ENCODE data around the gene RIN1. TPM values are rescaled to one million over a fixed set of nuclear protein-coding genes. Genes with fewer than 3 reads are reported as not detected.

Gene RIN1
- total RNA-seq, 1 donor, result 19.0 TPM

DNA sequence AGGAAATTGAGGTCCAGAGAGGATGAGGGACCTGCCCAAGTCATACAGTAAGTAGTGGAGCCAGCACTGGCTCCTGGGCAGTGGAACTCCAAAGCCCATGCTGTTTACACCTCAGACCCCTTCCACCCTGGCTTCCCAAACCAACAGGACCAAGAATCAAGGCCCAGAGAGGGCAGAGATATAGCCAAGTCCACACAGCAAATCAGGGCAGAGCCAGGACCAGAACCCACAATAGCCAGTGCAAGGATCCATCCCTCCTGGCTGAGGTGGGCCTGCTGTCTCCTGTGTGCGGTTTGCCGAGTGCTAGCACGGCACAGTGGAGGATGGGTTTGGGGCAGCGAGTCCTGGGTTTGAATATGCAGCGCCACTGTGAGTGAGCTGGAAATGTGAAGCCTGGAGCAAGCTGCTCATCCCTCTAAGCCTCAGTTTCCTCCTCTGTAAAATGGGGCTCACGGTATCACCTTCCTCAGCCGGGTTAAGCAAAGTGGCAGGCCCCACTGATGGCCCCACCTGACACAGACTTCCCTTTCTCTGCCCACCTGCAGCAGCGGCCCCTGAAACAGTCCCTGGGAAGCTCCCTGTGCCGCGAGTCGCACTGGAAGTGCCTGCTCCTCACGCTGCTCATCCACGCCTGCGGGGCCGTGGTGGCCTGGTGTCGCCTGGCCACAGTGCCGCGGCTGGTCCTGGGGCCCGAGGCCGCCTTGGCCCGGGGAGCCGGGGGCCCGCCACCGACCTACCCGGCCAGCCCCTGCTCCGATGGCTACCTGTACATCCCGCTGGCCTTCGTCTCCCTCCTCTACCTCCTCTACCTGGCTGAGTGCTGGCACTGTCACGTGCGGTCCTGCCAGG, 42.2 kb downstream of the RIN1 start:
- no peak for DNase-seq (ENCODE audit: low read depth)
- H3K4me3 ChIP-seq (ENCODE audit: low read depth, low read length), result no peak overlapping the region
- TF ChIP-seq, protein P1, sequence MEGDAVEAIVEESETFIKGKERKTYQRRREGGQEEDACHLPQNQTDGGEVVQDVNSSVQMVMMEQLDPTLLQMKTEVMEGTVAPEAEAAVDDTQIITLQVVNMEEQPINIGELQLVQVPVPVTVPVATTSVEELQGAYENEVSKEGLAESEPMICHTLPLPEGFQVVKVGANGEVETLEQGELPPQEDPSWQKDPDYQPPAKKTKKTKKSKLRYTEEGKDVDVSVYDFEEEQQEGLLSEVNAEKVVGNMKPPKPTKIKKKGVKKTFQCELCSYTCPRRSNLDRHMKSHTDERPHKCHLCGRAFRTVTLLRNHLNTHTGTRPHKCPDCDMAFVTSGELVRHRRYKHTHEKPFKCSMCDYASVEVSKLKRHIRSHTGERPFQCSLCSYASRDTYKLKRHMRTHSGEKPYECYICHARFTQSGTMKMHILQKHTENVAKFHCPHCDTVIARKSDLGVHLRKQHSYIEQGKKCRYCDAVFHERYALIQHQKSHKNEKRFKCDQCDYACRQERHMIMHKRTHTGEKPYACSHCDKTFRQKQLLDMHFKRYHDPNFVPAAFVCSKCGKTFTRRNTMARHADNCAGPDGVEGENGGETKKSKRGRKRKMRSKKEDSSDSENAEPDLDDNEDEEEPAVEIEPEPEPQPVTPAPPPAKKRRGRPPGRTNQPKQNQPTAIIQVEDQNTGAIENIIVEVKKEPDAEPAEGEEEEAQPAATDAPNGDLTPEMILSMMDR (IDR thresholded peaks at IDR 0.05; ENCODE audit: insufficient read depth, low read depth, low read length), result no peak

DNA sequence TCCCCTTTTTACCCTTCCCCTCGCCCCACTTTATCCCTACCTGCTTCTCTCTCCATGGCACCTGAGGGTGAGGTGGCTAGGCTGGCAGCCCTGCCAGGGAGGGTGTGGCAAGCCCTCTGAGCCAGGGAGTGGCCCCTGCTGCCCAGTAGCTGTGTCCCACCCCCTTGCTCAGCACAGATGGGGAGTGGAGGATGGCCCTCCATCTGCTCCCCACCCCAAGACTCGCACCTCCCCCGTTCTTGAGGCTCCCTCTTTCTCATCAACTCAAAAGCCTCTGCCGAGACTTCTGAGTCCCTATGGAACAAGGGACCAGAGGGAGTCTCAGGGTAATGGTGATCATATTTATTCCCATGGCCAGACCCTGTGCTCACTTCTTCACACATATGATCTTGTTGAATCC, 42.9 kb downstream of the RIN1 start:
- DNase-seq (ENCODE audit: low read depth), result no peak
- H3K4me3 ChIP-seq (ENCODE audit: low read depth, low read length), result no peak overlapping the region
- TF ChIP-seq, protein P1 (IDR thresholded peaks at IDR 0.05; ENCODE audit: insufficient read depth, low read depth, low read length), result no peak

DNA sequence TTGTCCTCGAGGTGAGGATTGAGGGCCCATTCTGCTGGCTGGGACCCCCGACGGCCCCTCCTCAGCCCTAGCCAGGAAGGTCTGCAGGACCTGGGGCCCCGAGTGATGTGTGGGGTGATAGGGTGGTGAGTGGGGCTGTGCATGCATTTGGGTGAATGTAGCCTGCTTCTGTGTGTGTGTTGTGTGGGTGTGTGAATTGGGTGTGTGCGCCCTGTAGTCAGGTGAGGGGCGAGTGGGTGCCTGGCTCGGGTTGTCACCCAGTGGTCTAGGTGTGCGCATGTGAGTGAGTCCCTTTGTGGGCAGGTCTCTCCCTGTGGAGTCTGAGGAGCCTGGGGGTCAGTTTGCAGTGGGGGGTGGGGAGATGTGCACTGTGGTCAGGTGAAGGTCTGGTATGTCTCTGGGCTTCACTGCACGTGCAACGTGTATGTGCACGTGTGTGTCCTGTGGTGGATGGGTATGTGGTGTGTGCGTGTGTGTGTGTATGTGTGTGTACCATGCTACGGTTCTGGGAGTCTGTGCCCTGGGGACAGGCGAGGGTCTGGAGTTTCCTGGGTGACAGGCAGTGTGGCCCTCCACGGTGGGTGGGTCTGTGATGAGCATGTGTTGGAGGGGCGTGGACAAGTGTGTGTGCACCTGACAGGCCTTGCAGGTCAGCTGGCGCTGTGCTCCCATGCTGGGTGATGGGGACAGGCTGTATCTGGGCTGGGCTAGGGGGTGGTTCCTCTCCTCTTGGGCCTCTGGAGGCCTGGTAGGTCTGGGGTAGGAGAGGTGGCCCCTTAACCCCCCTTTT, 43.5 kb downstream of the RIN1 start:
- DNase-seq (ENCODE audit: low read depth), result no peak
- TF ChIP-seq, protein P1 (IDR thresholded peaks at IDR 0.05; ENCODE audit: insufficient read depth, low read depth, low read length), result no peak
- no peak overlapping the region for H3K4me3 ChIP-seq (ENCODE audit: low read depth, low read length)

DNA sequence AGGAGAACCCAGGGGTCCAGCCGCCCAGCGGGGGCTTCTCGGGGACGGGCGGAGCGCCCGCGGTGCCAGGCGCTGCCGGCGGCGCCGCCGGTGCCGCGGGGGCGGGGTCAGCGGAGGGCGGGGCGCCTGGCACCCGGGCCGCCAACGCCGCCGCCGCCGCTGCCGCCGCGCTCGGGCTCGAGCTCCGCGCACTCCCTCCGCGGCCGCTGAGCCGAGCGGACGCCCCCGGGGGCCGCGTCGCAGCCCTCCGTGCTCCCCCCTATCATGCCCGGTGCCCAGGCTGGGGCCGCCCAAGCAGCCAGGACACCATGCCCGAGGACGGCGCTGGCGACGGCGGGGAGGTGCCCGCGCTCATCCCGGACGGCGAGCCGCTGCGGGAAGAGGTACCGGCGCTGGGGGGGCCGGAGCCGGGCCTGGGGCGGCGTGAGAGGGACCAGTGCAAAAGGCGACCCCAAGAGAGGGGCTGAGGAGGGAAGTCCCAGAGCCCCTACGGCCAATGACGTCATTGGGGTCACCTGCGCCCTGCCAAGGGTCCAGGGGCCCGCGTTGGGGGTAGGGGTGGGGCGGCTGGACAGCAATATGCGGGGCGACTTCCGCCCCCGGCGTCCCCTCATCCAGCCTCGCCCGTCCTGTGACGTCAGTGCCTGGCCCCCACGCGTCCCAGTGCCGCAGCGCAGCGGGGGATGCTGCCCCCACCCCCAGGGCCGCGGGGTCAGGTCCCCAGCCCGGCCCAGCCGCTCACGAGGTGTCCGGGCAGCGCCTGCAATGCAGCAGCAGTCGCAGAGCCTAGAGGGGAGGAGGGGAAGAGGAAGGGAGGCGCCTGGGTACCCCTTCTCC, 44.3 kb downstream of the RIN1 start, which contains the start of gene TMEM151A:
TMEM151A (plus strand) TSS at position 189 of the 837 bp plus-strand sequence; CDS start at position 309, 120 bp downstream.
- H3K4me3 ChIP-seq (ENCODE audit: low read depth, low read length), result no peak within 1 kb of the TSS
- TF ChIP-seq, protein P1 (IDR thresholded peaks at IDR 0.05; ENCODE audit: insufficient read depth, low read depth, low read length), result no peak
- no peak for DNase-seq (ENCODE audit: low read depth)

DNA sequence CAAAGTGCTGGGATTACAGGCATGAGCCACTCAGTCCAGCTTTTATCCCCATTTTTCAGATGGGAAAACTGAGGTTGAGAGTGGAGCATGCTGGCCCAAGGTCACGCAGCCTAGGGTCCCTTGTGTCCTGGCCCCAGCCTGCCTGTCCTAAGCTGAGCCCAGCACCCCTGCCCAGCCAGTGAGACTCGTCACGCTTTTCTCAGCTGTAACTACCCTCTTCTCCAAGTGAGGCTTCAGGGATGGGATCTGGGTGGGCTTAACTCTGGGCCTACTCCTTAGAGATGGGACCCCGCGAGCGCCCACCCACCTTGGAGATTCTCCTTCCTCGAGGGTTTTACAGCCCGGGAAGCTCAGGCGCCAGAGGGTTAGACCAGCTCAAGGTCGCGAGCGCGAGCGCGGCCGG, 44.9 kb downstream of the RIN1 start:
- H3K4me3 ChIP-seq (ENCODE audit: low read depth, low read length), result no peak overlapping the region
- TF ChIP-seq, protein P1 (IDR thresholded peaks at IDR 0.05; ENCODE audit: insufficient read depth, low read depth, low read length), result no peak
- DNase-seq (ENCODE audit: low read depth), result no peak

DNA sequence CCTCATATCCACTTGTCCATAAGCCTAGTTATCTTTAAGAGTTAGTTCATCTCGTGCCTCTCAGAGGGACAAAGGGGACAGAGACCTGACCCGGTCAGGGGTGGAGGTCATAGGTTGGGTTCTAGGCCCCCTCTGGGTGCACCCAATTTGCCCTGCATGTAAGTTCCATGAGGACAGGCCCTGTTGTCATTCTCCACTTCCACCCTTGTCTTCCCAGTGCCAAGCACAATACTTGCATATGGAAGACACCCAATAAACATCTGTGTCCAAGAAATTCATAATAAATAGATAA, 46.0 kb downstream of the RIN1 start:
- H3K4me3 ChIP-seq (ENCODE audit: low read depth, low read length), result no peak overlapping the region
- TF ChIP-seq, protein P1 (IDR thresholded peaks at IDR 0.05; ENCODE audit: insufficient read depth, low read depth, low read length), result no peak
- DNase-seq (ENCODE audit: low read depth), result no peak
